ENCODE data around the gene HDAC4.

DNA sequence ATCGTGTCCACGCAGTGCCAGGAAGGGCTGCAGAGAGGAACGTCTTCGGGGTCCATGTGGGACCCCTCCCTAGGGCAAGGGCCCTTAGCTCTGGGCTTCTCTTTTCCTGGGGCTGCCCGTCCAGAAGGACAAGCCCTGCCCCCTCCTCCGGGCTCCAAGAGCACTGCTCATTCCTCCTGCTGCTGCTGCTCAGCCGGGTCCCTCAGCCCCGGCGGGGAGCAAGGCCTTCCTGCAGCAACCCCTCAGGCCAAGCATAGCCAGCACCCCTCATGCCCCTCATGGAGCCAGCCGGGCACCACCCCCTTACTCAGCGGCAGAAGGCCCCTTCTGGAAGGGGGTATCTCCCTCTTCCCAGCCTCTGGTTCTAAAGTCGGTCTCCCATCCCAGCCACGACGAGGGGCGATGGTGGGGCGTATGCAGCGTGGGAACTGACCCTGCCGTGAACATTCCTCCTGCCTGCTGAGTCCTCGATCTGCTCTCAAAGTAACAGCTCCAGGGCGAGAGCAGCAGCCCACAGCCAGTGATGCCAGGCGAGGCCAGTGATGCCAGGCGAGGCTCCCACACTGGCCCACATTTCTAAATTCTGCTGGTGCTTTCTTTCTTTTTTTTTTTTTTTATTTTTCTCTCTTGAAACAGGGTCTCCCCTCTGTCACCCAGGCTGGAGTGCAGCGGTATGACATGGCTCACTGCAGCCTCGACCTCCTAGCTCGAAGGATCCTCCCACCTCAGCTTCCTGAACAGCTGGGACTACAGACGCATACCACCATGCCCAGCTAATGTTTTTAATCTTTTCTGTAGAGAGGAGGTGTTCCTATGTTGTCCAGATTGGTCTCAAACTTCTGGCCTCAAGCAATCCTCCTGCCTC is 99.7 kb downstream of the HDAC4 start:
- TF ChIP-seq, protein P1, sequence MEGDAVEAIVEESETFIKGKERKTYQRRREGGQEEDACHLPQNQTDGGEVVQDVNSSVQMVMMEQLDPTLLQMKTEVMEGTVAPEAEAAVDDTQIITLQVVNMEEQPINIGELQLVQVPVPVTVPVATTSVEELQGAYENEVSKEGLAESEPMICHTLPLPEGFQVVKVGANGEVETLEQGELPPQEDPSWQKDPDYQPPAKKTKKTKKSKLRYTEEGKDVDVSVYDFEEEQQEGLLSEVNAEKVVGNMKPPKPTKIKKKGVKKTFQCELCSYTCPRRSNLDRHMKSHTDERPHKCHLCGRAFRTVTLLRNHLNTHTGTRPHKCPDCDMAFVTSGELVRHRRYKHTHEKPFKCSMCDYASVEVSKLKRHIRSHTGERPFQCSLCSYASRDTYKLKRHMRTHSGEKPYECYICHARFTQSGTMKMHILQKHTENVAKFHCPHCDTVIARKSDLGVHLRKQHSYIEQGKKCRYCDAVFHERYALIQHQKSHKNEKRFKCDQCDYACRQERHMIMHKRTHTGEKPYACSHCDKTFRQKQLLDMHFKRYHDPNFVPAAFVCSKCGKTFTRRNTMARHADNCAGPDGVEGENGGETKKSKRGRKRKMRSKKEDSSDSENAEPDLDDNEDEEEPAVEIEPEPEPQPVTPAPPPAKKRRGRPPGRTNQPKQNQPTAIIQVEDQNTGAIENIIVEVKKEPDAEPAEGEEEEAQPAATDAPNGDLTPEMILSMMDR (IDR thresholded peaks at IDR 0.05; ENCODE audit: low read length) = no peak
- no peak for TF ChIP-seq EZH2 (IDR thresholded peaks at IDR 0.05; ENCODE audit: borderline replicate concordance, low read length)
